GM23248 (cell line): ENCODE measurements around the gene UBASH3B.

Experiments
- EZH2 ChIP-seq: fragments of 200-600 bp; sonication (generic); IDR thresholded peaks from 2 replicates; pipeline ENCODE4 v1.6.1; 2018; ENCODE audit warnings: antibody characterized with exemption, mild to moderate bottlenecking; ENCODE audit not compliant: insufficient read depth, poor library complexity, severe bottlenecking
- EZH2phosphoT487 ChIP-seq: fragments of 200-600 bp; sonication (generic); IDR thresholded peaks from 2 replicates; pipeline ENCODE4 v1.6.1; 2018; ENCODE audit warnings: antibody characterized with exemption, moderate library complexity, mild to moderate bottlenecking, low read depth; ENCODE audit not compliant: insufficient read depth

- no peak for TF ChIP-seq EZH2
- no peak for TF ChIP-seq EZH2phosphoT487
These were observed 194.6 kb downstream of the UBASH3B start for GRCh38 chr11:122850076-122850631.
